ENCODE results near the gene EFHD1.

Gene EFHD1

DNA sequence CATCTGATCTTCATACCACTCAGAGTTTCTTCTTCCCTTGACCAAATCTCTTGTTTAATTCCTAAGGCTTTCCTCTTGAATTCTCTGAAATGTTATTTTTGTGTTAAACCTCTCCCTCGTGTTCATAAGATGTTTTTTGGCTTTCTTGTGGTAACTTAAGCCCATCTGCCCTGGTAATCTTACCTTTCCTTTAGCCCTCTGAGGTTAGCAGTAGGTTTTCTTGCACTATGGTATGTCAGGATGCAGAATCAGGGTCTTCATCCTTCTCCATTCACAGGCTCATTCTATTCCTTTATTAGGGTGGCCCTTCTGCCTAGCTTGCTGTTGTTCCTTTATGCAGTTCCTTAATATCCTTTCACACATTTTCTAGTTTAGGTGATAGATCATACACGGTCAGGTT, 87.9 kb downstream of the EFHD1 start:
- no peaks in the 10 kb centered on the region for H3K27me3 ChIP-seq (replicated peaks; ENCODE audit: insufficient read depth, low read length)
- no peak overlapping the region for H3K9ac ChIP-seq (ENCODE audit: low read length)
- peaks cover 5% of the 10 kb centered on the region; the same call in 1 of the 2 replicates for H4K20me1 ChIP-seq (ENCODE audit: insufficient read depth, low read length)
- no peaks in the 10 kb centered on the region for H3F3A ChIP-seq (ENCODE audit: insufficient read depth, low read length)
- peaks cover 85% of the 10 kb centered on the region for H3K79me2 ChIP-seq (ENCODE audit: low read length)
- H3K9me3 ChIP-seq (replicated peaks; ENCODE audit: insufficient read depth, low read length): no peaks in the 10 kb centered on the region
- no peak overlapping the region for H3K4me3 ChIP-seq (ENCODE audit: low read length)
- H3K36me3 ChIP-seq (replicated peaks; ENCODE audit: insufficient read depth, low read length): peaks cover 3% of the 10 kb centered on the region; the same call in 1 of the 2 replicates
- no peak overlapping the region for H3K27ac ChIP-seq (ENCODE audit: low read length)
- H2AFZ ChIP-seq (ENCODE audit: low read length): no peak overlapping the region
- no peak overlapping the region for H3K4me2 ChIP-seq (ENCODE audit: low read depth, low read length)
- TF ChIP-seq EZH2 (optimal IDR thresholded peaks at IDR 0.05; ENCODE audit: low read depth, low read length) (no peak), CTCF (IDR thresholded peaks at IDR 0.05; ENCODE audit: low read length) (no peak), EZH2phosphoT487 (IDR thresholded peaks at IDR 0.05; ENCODE audit: low read length) (no peak)
- H3K9me2 ChIP-seq (replicated peaks; ENCODE audit: insufficient read depth, low read length): no peaks in the 10 kb centered on the region
- no peak for DNase-seq
- peaks cover 10% of the 10 kb centered on the region for H3K4me1 ChIP-seq (ENCODE audit: low read length)

DNA sequence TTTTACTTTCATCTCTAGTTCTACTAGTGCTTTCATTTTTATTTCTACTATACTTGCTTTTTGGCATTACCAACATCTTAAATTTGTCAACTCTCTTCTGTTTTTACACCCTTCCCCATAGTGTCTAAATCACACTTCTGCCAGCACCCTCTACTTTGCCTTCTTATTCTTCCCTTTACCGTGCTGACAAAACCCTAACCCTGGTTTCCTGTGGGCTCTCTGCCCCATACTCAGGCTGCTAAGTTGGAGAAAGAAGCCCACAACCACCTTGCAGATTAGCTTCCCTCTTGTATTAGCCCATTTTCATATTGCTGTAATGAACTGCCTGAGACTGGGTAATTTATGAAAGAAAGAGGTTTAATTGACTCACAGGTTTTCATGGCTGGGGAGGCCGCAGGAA, 88.5 kb downstream of the EFHD1 start:
- Histone ChIP-seq H3K9me3 (replicated peaks; ENCODE audit: insufficient read depth, low read length) (no peaks in the 10 kb centered on the region), H3K4me2 (ENCODE audit: low read depth, low read length) (no peak overlapping the region), H4K20me1 (ENCODE audit: insufficient read depth, low read length) (peaks cover 5% of the 10 kb centered on the region; the same call in 1 of the 2 replicates), H3K79me2 (ENCODE audit: low read length) (peaks cover 82% of the 10 kb centered on the region), H3K27ac (ENCODE audit: low read length) (no peak overlapping the region), H3K9me2 (replicated peaks; ENCODE audit: insufficient read depth, low read length) (no peaks in the 10 kb centered on the region), H3K36me3 (replicated peaks; ENCODE audit: insufficient read depth, low read length) (peaks cover 3% of the 10 kb centered on the region; the same call in 1 of the 2 replicates), H3F3A (ENCODE audit: insufficient read depth, low read length) (no peaks in the 10 kb centered on the region), H3K4me1 (ENCODE audit: low read length) (peaks cover 10% of the 10 kb centered on the region), H3K27me3 (replicated peaks; ENCODE audit: insufficient read depth, low read length) (no peaks in the 10 kb centered on the region), H3K4me3 (ENCODE audit: low read length) (no peak overlapping the region), H2AFZ (ENCODE audit: low read length) (no peak overlapping the region), H3K9ac (ENCODE audit: low read length) (no peak overlapping the region)
- DNase-seq: no peak
- no peak for TF ChIP-seq EZH2 (optimal IDR thresholded peaks at IDR 0.05; ENCODE audit: low read depth, low read length)
- TF ChIP-seq CTCF (IDR thresholded peaks at IDR 0.05; ENCODE audit: low read length): no peak
- no peak for TF ChIP-seq EZH2phosphoT487 (IDR thresholded peaks at IDR 0.05; ENCODE audit: low read length)

GRCh38 chr2:232723027-232723426, 89.6 kb downstream of the EFHD1 start:
- no peaks in the 10 kb centered on the region for H3K9me2 ChIP-seq (replicated peaks; ENCODE audit: insufficient read depth, low read length)
- peaks cover 82% of the 10 kb centered on the region for H3K79me2 ChIP-seq (ENCODE audit: low read length)
- H2AFZ ChIP-seq (ENCODE audit: low read length): no peak overlapping the region
- no peaks in the 10 kb centered on the region for H3K9me3 ChIP-seq (replicated peaks; ENCODE audit: insufficient read depth, low read length)
- H3K27me3 ChIP-seq (replicated peaks; ENCODE audit: insufficient read depth, low read length): no peaks in the 10 kb centered on the region
- H3K4me2 ChIP-seq (ENCODE audit: low read depth, low read length): no peak overlapping the region
- TF ChIP-seq EZH2phosphoT487 (IDR thresholded peaks at IDR 0.05; ENCODE audit: low read length) (no peak), EZH2 (optimal IDR thresholded peaks at IDR 0.05; ENCODE audit: low read depth, low read length) (no peak), CTCF (IDR thresholded peaks at IDR 0.05; ENCODE audit: low read length) (no peak)
- no peak overlapping the region for H3K27ac ChIP-seq (ENCODE audit: low read length)
- H3K9ac ChIP-seq (ENCODE audit: low read length): no peak overlapping the region
- no peak for DNase-seq
- H3K4me3 ChIP-seq (ENCODE audit: low read length): no peak overlapping the region
- peaks cover 3% of the 10 kb centered on the region; the same call in 1 of the 2 replicates for H3K36me3 ChIP-seq (replicated peaks; ENCODE audit: insufficient read depth, low read length)
- no peaks in the 10 kb centered on the region for H3F3A ChIP-seq (ENCODE audit: insufficient read depth, low read length)
- peaks cover 10% of the 10 kb centered on the region for H3K4me1 ChIP-seq (ENCODE audit: low read length)
- peaks cover 5% of the 10 kb centered on the region; the same call in 1 of the 2 replicates for H4K20me1 ChIP-seq (ENCODE audit: insufficient read depth, low read length)

All from MM.1S (cell line).